COR-L47 (cell line): ENCODE measurements around the gene PRKACB.

ENCODE experiments used
- DNase-seq: peaks from one replicate; lab custom pipeline; 2025; lab: John Stamatoyannopoulos, UW

The PRKACB gene

GRCh38 chr1:84156210-84156621 lies 12.1 kb downstream of the PRKACB start:
- DNase-seq, result no peak

GRCh38 chr1:84159533-84160240 lies 15.6 kb downstream of the PRKACB start:
- DNase-seq, result no peak

- DNase-seq, result no peak
Observed at GRCh38 chr1:84162295-84162694, 18.2 kb downstream of the PRKACB start.

GRCh38 chr1:84163123-84163931 lies 19.3 kb downstream of the PRKACB start:
- DNase-seq, result no peak

GRCh38 chr1:84164161-84164560 lies 20.1 kb downstream of the PRKACB start:
- DNase-seq, result peak; percentile 34

- peak; percentile 56 for DNase-seq
Observed at GRCh38 chr1:84164567-84165021, 20.5 kb downstream of the PRKACB start.

- no peak for DNase-seq
Observed at GRCh38 chr1:84165601-84166000, 21.5 kb downstream of the PRKACB start.

- DNase-seq, result no peak
Observed at GRCh38 chr1:84166797-84167196, 22.7 kb downstream of the PRKACB start.

- no peak for DNase-seq
Observed at GRCh38 chr1:84168783-84169182, 24.7 kb downstream of the PRKACB start.

GRCh38 chr1:84170171-84170570 lies 26.1 kb downstream of the PRKACB start:
- DNase-seq, result no peak

GRCh38 chr1:84171481-84171880 lies 27.4 kb downstream of the PRKACB start:
- DNase-seq, result no peak

GRCh38 chr1:84174051-84174556 lies 30.0 kb downstream of the PRKACB start:
- no peak for DNase-seq

GRCh38 chr1:84181350-84182005 lies 37.4 kb downstream of the PRKACB start:
- DNase-seq, result no peak

- DNase-seq, result no peak
Observed at GRCh38 chr1:84190455-84190854, 46.4 kb downstream of the PRKACB start.

GRCh38 chr1:84192681-84193080 lies 48.6 kb downstream of the PRKACB start:
- no peak for DNase-seq

- no peak for DNase-seq
Observed at GRCh38 chr1:84198832-84199231, 54.8 kb downstream of the PRKACB start.

GRCh38 chr1:84199257-84199656 lies 55.2 kb downstream of the PRKACB start:
- DNase-seq, result no peak

GRCh38 chr1:84202126-84202525 lies 58.1 kb downstream of the PRKACB start:
- no peak for DNase-seq

GRCh38 chr1:84206375-84206774 lies 62.3 kb downstream of the PRKACB start:
- DNase-seq, result no peak

GRCh38 chr1:84208935-84209334 lies 64.9 kb downstream of the PRKACB start:
- no peak for DNase-seq

GRCh38 chr1:84214115-84214956 lies 70.3 kb downstream of the PRKACB start:
- no peak for DNase-seq

- DNase-seq, result no peak
Observed at GRCh38 chr1:84217239-84217638, 73.2 kb downstream of the PRKACB start.
